Measurements from ENCODE around the gene MAD1L1.
"Not testable (repeated sequence)": the region's sequence is repeated elsewhere in the genome, so short reads cannot be mapped to it uniquely, and the experiment has no call there.

Gene MAD1L1

GRCh38 chr7:1931951-1932270 lies 300.8 kb downstream of the MAD1L1 start:
- no peak for DNase-seq

GRCh38 chr7:1931256-1931950 lies 301.3 kb downstream of the MAD1L1 start:
- no peak for DNase-seq

GRCh38 chr7:1930381-1931065 lies 302.2 kb downstream of the MAD1L1 start:
- DNase-seq, result no peak

- DNase-seq, result not testable (repeated sequence)
Measured at GRCh38 chr7:1929349-1929925, 303.3 kb downstream of the MAD1L1 start.

GRCh38 chr7:1928645-1929348 lies 303.9 kb downstream of the MAD1L1 start:
- no peak for DNase-seq

- no peak for DNase-seq
Measured at GRCh38 chr7:1927937-1928644, 304.7 kb downstream of the MAD1L1 start.

GRCh38 chr7:1926908-1927306 lies 305.8 kb downstream of the MAD1L1 start:
- DNase-seq, result no peak

- no peak for DNase-seq
Measured at GRCh38 chr7:1925973-1926907, 306.5 kb downstream of the MAD1L1 start.

- no peak for DNase-seq
Measured at GRCh38 chr7:1925349-1925748, 307.4 kb downstream of the MAD1L1 start.

- no peak for DNase-seq
Measured at GRCh38 chr7:1924258-1924817, 308.4 kb downstream of the MAD1L1 start.

GRCh38 chr7:1923409-1924257 lies 309.1 kb downstream of the MAD1L1 start:
- no peak for DNase-seq

- DNase-seq, result no peak
Measured at GRCh38 chr7:1922870-1923236, 309.9 kb downstream of the MAD1L1 start.

GRCh38 chr7:1922071-1922869 lies 310.5 kb downstream of the MAD1L1 start:
- no peak for DNase-seq

- DNase-seq, result no peak
Measured at GRCh38 chr7:1920881-1921280, 311.9 kb downstream of the MAD1L1 start.

GRCh38 chr7:1920266-1920681 lies 312.5 kb downstream of the MAD1L1 start:
- DNase-seq, result no peak

- DNase-seq, result no peak
Measured at GRCh38 chr7:1919539-1920265, 313.0 kb downstream of the MAD1L1 start.

GRCh38 chr7:1918881-1919525 lies 313.7 kb downstream of the MAD1L1 start:
- DNase-seq, result no peak

- no peak for DNase-seq
Measured at GRCh38 chr7:1918063-1918645, 314.6 kb downstream of the MAD1L1 start.

Data from effector CD8-positive, alpha-beta T cell (primary cell).